AG09309 (cell line): Measurements from ENCODE around the gene CARS1.
A peak's percentile ranks its signal among the peaks of the same experiment; 100 is the strongest.

Experiments
- DNase-seq: peaks from one replicate; pipeline ENCODE4 v3.0.0-alpha.2; 2010; ENCODE audit warnings: low read depth
- H3K4me3 ChIP-seq: 2 replicates; pipeline ENCODE4 v1.5.1; 2011; ENCODE audit warnings: mild to moderate bottlenecking, low read depth, low read length, moderate library complexity; ENCODE audit not compliant: control insufficient read depth
- TF ChIP-seq, protein P1 (sequence below): IDR thresholded peaks from 2 replicates; pipeline ENCODE4 v1.5.1; 2011; ENCODE audit warnings: mild to moderate bottlenecking, low read depth, low read length, inconsistent platforms; ENCODE audit not compliant: insufficient read depth, control insufficient read depth; ENCODE audit errors: missing control alignments

The CARS1 gene

DNA sequence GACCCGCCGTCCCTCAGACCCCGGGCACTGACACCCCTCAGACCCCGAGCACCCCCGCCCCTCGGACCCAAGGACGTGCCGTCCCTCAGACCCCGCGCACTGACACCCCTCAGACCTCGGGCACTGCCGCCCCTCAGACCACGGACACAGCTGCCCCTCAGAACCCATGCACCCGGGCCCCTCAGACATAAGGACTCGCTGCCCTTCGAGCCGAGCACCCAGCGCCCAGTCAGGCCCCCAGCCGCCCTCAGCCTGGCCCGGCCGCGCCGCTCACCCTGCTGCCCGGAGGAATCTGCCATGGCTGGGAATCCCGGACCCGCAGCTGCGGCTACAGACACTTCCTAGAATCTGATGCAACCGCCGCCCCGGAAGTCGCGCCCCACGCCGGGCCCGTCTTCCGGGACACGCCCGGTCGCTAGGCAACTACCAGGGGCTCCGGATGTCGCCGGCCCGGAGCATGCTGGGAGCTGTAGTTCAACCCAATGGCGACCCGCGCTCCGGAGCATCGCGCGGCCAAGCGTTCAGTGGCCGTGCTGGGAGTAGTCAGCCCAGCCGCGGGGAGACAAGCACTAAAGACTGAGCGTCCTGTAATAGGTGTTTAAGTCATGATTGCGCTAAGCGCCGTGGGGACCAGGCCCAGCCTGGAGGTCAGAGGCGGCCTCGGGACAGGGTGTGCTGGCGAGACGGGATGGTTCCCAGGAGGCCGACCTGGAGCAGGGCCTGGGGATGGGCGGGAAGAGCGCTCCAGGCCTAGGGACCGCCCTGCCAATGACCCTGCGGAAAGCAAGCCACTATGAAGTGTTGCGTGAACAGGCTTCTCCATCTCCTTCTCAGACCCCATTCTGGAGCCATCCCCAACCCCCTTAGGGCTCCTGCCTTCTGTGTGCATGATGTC, at the start of gene CARS1:
TSS of gene CARS1 (minus strand) at position 355 of the 895 bp plus-strand sequence. CDS start at position 299, 56 bp downstream.
- peak within 1 kb of the TSS; percentile 100 for H3K4me3 ChIP-seq
- peak; percentile 59 for DNase-seq
- TF ChIP-seq, protein P1, sequence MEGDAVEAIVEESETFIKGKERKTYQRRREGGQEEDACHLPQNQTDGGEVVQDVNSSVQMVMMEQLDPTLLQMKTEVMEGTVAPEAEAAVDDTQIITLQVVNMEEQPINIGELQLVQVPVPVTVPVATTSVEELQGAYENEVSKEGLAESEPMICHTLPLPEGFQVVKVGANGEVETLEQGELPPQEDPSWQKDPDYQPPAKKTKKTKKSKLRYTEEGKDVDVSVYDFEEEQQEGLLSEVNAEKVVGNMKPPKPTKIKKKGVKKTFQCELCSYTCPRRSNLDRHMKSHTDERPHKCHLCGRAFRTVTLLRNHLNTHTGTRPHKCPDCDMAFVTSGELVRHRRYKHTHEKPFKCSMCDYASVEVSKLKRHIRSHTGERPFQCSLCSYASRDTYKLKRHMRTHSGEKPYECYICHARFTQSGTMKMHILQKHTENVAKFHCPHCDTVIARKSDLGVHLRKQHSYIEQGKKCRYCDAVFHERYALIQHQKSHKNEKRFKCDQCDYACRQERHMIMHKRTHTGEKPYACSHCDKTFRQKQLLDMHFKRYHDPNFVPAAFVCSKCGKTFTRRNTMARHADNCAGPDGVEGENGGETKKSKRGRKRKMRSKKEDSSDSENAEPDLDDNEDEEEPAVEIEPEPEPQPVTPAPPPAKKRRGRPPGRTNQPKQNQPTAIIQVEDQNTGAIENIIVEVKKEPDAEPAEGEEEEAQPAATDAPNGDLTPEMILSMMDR: no peak

- TF ChIP-seq, protein P1: no peak
- DNase-seq: no peak
- no peak overlapping the region for H3K4me3 ChIP-seq
Observed at GRCh38 chr11:3105791-3106735, 48.8 kb upstream of the CARS1 start.

DNA sequence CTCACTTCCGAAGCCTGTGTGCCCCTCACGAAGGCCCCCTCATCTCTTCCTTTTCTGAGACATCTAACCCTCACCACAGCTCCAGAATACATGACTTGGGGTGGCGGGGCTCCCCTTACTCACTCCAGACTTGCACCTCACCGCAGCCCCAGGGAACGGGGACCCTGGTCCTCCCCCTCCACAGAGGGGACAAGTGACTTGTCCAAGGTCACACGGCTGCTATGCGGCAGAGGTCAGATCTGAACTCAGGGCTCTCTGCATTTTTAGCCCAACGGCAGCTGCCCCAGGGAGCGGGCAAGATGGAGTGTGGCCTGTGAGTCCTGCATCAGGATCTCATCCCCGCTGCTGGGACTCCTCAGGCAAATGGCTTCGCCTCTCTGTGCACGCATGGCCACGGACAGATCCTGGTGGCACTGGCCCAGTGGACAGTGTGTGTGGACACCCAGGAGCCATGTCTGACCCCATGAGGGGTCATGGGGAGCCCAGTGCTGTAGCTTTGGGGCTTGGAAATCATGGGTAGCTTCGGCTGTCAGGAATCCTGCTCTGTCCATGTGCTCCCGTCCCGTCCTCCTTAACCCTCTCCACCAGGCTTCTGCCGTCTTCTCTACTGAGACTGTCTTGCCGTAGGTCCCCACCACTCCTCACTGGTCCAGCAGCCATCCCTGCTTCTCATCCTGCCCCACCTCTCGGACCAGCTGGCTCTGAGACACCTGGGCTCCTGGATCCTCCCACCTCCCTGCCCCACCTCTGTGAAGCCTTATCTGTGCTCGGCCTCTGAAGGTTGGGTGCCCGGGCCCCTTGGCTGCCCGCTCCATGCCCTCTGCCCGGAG, 48.0 kb upstream of the CARS1 start:
- DNase-seq: no peak
- H3K4me3 ChIP-seq: no peak overlapping the region
- TF ChIP-seq, protein P1: no peak

- DNase-seq: no peak
- no peak overlapping the region for H3K4me3 ChIP-seq
- TF ChIP-seq, protein P1: no peak
Observed at GRCh38 chr11:3104051-3104714, 47.0 kb upstream of the CARS1 start.

GRCh38 chr11:3103076-3103475, 45.9 kb upstream of the CARS1 start:
- TF ChIP-seq, protein P1: no peak
- no peak for DNase-seq
- no peak overlapping the region for H3K4me3 ChIP-seq

GRCh38 chr11:3102641-3102921, 45.4 kb upstream of the CARS1 start:
- TF ChIP-seq, protein P1: no peak
- H3K4me3 ChIP-seq: no peak overlapping the region
- DNase-seq: no peak
